Gastroesophageal sphincter (tissue), 4 donors: Measurements from ENCODE around the gene XIST. TPM values are rescaled to one million over a fixed set of nuclear protein-coding genes. Genes with fewer than 3 reads are reported as not detected.

ENCODE experiments used
- small RNA-seq, 4 donors: library from RNA; depleted of rRNA; stranded (forward); fragments of <200 nt; gene quantifications; one replicate each; pipeline ENCODE3, GENCODE V24; 2016
- total RNA-seq, 4 donors: library from RNA; depleted of rRNA; stranded (reverse); fragments of >200 nt; gene quantifications; one replicate each; pipeline ENCODE4 v1.1.0, GENCODE V29; 2016

Gene XIST
- total RNA-seq, 4 donors from 2014 or later: 1.2 to 103 (median 27.4) TPM

Small RNAs within 50 kb of the gene (small RNA-seq; reads per million reads assigned to genes)
- 0 reads per million in 4 donors for gene RF01880
